GM12891 (cell line): ENCODE data around the gene DYNC2H1. TPM values are rescaled to one million over a fixed set of nuclear protein-coding genes. Genes with fewer than 3 reads are reported as not detected.

ENCODE experiments used
- DNase-seq: peaks from one replicate; pipeline ENCODE4 v3.0.0; 2011; ENCODE audit warnings: low spot score; ENCODE audit not compliant: insufficient read length
- FAIRE-seq: peaks from 2 replicates; lab custom pipeline; 2011; peaks lifted over from hg19 to GRCh38; lab: Jason Lieb, UNC
- PAX5 ChIP-seq: IDR thresholded peaks from 2 replicates; pipeline ENCODE4 v1.6.1; 2011; ENCODE audit warnings: low read length, moderate library complexity, mild to moderate bottlenecking; ENCODE audit not compliant: insufficient read depth, severe bottlenecking
- POLR2A ChIP-seq: IDR thresholded peaks from 2 replicates; pipeline ENCODE4 v1.6.1; 2011; ENCODE audit warnings: low read depth, low read length, control low read depth
- POLR2AphosphoS5 ChIP-seq: IDR thresholded peaks from 2 replicates; pipeline ENCODE4 v1.6.1; 2011; ENCODE audit warnings: low read depth, low read length, control low read depth
- POU2F2 ChIP-seq: IDR thresholded peaks from 2 replicates; pipeline ENCODE4 v1.6.1; 2011; ENCODE audit warnings: low read depth, mild to moderate bottlenecking, control low read depth, low read length, moderate library complexity
- SPI1 ChIP-seq: IDR thresholded peaks from 2 replicates; pipeline ENCODE4 v1.6.1; 2011; ENCODE audit warnings: low read depth, low read length, control low read depth
- TAF1 ChIP-seq: IDR thresholded peaks from 2 replicates; pipeline ENCODE4 v1.6.1; 2011; ENCODE audit warnings: low read depth, low read length, control low read depth
- polyA plus RNA-seq: library from polyadenylated mRNA; unstranded; fragments of >200 nt; gene quantifications from one replicate; pipeline ENCODE4 v1.2.1, GENCODE V29; 2012; ENCODE audit warnings: low read depth, missing spikeins, inconsistent platforms; ENCODE audit not compliant: missing spikeins

DYNC2H1 gene
- polyA plus RNA-seq: 0.14 TPM

GRCh38 chr11:103108933-103109817, at the start of gene DYNC2H1:
TSS of gene DYNC2H1 (plus strand) at chr11:103109426. CDS start at chr11:103109575, 149 bp downstream.
- TF ChIP-seq PAX5 (peak; percentile 11), SPI1 (0 out of 2 replicates have a peak, but pooled peaks have one; percentile 39), POU2F2 (no peak)
- DNase-seq (peak; percentile 73), FAIRE-seq (peak; percentile 98)

- FAIRE-seq: no peak
- DNase-seq: no peak
Measured at GRCh38 chr11:103061656-103062055, 47.6 kb upstream of the DYNC2H1 start.

GRCh38 chr11:103067118-103067517, 42.1 kb upstream of the DYNC2H1 start:
- no peak for TF ChIP-seq POLR2AphosphoS5
- no peak for TF ChIP-seq POLR2A
- TF ChIP-seq POU2F2: no peak
- no peak for TF ChIP-seq TAF1
- no peak for TF ChIP-seq PAX5
- no peak for TF ChIP-seq SPI1
- peak; percentile 69 for FAIRE-seq

More at GRCh38 chr11:103061656-103062055, 47.6 kb upstream of the DYNC2H1 start:
- TF ChIP-seq TAF1 (no peak), POLR2AphosphoS5 (no peak), POLR2A (no peak), POU2F2 (no peak), SPI1 (no peak), PAX5 (no peak)

GRCh38 chr11:103069367-103069766, 39.9 kb upstream of the DYNC2H1 start:
- FAIRE-seq: no peak
- no peak for DNase-seq
- TF ChIP-seq POU2F2 (no peak), POLR2AphosphoS5 (no peak), PAX5 (no peak), TAF1 (no peak), SPI1 (no peak)

More at GRCh38 chr11:103067118-103067517, 42.1 kb upstream of the DYNC2H1 start:
- DNase-seq: no peak

GRCh38 chr11:103070142-103070541, 39.1 kb upstream of the DYNC2H1 start:
- no peak for DNase-seq
- FAIRE-seq: no peak
- TF ChIP-seq POLR2AphosphoS5: no peak
- no peak for TF ChIP-seq TAF1
- no peak for TF ChIP-seq POU2F2
- no peak for TF ChIP-seq POLR2A
- no peak for TF ChIP-seq PAX5
- TF ChIP-seq SPI1: no peak

DNA sequence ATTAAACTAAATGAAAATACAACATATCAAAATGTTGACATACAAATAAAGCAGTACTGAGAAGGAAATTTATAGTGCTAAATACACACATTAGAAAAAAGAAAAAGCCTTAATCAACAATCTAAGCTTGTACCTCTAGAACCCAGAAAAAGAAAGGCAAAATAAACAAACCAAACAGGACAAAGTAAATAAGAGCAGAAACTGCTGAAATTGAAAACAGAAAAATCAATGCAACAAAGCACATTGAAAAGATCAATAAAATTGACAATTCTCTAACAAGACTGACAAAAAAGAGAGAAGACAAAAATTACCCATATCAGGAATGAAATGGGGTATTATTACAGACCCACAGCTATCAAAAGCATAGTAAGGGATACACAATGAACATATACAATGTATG, 38.2 kb upstream of the DYNC2H1 start:
- FAIRE-seq (no peak), DNase-seq (no peak)
- TF ChIP-seq TAF1 (no peak), POLR2A (no peak), POU2F2 (no peak), POLR2AphosphoS5 (no peak), SPI1 (no peak), PAX5 (no peak)

GRCh38 chr11:103076361-103076760, 32.9 kb upstream of the DYNC2H1 start:
- TF ChIP-seq POLR2A (no peak), POLR2AphosphoS5 (no peak), TAF1 (no peak), POU2F2 (no peak), SPI1 (no peak), PAX5 (no peak)
- DNase-seq (no peak), FAIRE-seq (no peak)

GRCh38 chr11:103077554-103077953, 31.7 kb upstream of the DYNC2H1 start:
- no peak for FAIRE-seq
- no peak for DNase-seq
- TF ChIP-seq POLR2A: no peak
- no peak for TF ChIP-seq SPI1
- no peak for TF ChIP-seq POLR2AphosphoS5
- TF ChIP-seq PAX5: no peak
- no peak for TF ChIP-seq TAF1
- TF ChIP-seq POU2F2: no peak

- FAIRE-seq (no peak), DNase-seq (no peak)
- TF ChIP-seq PAX5 (no peak), POLR2A (no peak)
Measured at GRCh38 chr11:103078710-103079109, 30.5 kb upstream of the DYNC2H1 start.

- DNase-seq (no peak), FAIRE-seq (no peak)
- TF ChIP-seq POLR2AphosphoS5: no peak
- no peak for TF ChIP-seq PAX5
- no peak for TF ChIP-seq POU2F2
- no peak for TF ChIP-seq POLR2A
- TF ChIP-seq TAF1: no peak
- TF ChIP-seq SPI1: no peak
Measured at GRCh38 chr11:103079833-103080232, 29.4 kb upstream of the DYNC2H1 start.
